IPS DF 4.7 (cell line): Measurements from ENCODE around the gene UBE2L5.

Source experiments
- DNase-seq: peaks from one replicate; pipeline ENCODE4 v3.0.0-alpha.2; 2013; ENCODE audit warnings: low spot score; ENCODE audit errors: extremely low read depth

Gene UBE2L5

GRCh38 chr13:30422054-30422839 is at the start of gene UBE2L5:
UBE2L5 (plus strand) TSS chr13:30422493; CDS start chr13:30427991, 5,498 bp downstream.
- DNase-seq, result no peak

GRCh38 chr13:30373727-30374126 is 48.6 kb upstream of the UBE2L5 start:
- DNase-seq, result no peak

- no peak for DNase-seq
Observed at GRCh38 chr13:30375265-30375835, 46.9 kb upstream of the UBE2L5 start.

- DNase-seq, result no peak
Observed at GRCh38 chr13:30376426-30377311, 45.6 kb upstream of the UBE2L5 start.

DNA sequence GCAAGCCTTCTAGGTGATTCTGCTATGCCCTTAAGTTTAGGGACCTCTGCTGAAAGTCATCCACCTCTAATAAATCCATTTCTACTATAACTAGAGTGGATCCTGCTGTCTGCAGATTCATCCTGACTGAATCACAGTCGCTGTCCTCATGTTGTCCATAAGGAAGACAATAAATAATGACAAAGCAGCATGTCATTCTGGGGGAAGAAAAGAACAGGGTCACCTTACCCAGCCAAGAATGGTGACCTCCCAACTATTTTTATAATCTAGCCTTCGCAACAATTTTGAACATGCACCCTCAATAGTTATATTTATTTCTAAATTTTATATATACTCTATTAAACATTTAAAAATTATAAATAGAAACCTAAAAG is 45.0 kb upstream of the UBE2L5 start:
- DNase-seq, result no peak

GRCh38 chr13:30378191-30378590 is 44.1 kb upstream of the UBE2L5 start:
- no peak for DNase-seq

- no peak for DNase-seq
Observed at GRCh38 chr13:30381049-30381448, 41.2 kb upstream of the UBE2L5 start.

DNA sequence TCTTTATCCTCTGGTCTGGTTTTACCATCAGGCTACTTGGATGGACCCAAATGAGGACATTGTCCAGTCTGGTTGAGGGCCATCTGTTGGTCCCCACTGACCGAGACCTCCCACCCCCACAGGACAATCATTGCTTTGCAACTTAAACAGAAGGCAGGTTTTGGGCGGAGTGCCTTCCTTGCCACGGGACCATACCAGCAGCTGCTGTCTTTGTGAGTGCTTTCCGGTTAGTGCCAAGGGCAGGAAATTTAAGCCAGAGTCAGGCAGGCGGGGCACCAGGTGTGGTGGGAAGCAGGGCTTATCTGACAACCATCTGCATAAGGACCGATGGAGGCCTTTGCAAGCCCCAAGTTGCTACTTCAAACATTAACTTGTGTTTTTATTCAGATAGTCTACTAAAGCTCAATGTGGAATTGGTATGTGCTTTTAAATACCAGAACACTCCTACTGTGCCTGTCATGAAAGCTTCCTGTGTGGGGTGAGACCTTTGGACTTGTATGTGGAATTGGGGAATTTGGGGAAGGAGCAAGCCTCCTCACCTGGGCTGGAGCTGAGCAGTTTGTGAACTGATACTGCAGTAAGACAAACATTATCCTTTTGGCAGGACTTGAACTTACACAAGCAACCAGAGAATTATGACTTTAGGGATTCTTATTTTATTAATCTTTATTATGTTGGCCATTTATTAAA is 39.3 kb upstream of the UBE2L5 start:
- DNase-seq, result no peak

GRCh38 chr13:30388406-30389283 is 33.6 kb upstream of the UBE2L5 start:
- DNase-seq, result no peak

GRCh38 chr13:30391956-30392680 is 30.2 kb upstream of the UBE2L5 start:
- DNase-seq, result no peak

- DNase-seq, result no peak
Observed at GRCh38 chr13:30392681-30393045, 29.6 kb upstream of the UBE2L5 start.

DNA sequence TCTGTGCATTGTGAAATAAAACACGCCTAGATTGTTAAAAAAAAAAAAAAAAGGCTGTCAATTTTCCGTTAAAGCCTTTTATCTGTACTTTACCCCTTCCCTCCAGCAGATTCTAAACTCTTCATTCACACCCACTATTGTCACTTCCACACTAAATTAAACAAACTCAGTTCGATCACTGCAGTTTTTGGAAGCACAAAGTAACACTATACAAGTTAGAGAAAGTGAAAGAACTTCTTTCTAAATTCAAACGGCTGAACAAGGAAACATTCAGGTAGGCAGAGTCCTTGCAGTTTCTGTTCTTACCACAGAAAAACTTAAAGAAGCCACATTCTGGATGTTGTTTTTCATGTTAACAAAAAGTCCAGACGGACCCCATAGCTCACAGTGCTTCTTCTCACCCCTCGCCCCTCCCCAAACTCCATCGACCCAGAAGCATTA is 27.5 kb upstream of the UBE2L5 start:
- DNase-seq, result no peak

GRCh38 chr13:30395192-30396158 is 26.8 kb upstream of the UBE2L5 start:
- no peak for DNase-seq

GRCh38 chr13:30396434-30397075 is 25.7 kb upstream of the UBE2L5 start:
- DNase-seq, result no peak

DNA sequence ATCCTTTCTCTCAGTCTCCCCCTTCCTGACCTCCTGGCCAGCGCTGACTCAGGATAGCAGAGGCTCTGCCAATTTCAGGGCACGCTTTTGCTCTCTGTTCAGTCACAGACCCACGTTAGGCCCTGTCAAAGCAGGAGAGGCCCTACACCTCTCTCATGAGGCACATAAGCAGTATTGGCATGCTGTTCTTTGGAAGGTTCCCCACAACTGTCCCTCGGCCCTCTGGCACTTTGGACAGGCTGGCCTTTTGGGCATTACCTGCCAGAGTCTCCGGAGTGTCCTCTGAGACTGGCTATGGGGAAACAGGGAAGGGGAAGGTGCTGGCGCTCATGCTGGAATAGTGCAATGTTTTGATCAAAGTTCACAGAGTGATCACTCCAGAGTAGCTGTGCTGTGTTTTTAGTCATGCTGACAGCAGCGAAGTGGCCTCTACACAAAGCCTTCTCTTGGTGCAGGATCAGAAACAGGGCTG is 23.7 kb upstream of the UBE2L5 start:
- DNase-seq, result no peak

- DNase-seq, result no peak
Observed at GRCh38 chr13:30400376-30400775, 21.9 kb upstream of the UBE2L5 start.

DNA sequence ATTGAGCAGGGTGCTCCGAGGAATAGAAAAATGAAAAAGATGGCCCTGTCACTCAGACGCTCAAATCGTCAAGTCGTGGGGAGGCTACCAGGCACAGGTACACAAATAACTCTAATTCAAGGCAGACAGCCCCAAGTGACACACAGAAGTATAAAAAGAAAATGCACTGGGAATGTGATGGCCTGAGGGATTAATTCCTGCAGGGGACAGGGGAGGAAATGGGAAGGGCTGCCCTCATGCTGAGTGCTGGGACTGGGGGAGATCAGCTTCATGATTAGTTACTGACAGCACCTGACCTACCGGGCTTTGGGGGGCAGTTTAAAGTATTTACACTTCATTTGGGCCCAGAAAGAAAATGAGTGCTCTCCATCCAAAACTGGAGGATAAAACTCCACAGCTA is 20.9 kb upstream of the UBE2L5 start:
- no peak for DNase-seq

- no peak for DNase-seq
Observed at GRCh38 chr13:30403456-30403855, 18.8 kb upstream of the UBE2L5 start.
